Effector CD8-positive, alpha-beta T cell (primary cell): ENCODE results near the gene OTOA.
A peak's percentile ranks its signal among the peaks of the same experiment; 100 is the strongest.
"Not testable (repeated sequence)": the region's sequence is repeated elsewhere in the genome, so short reads cannot be mapped to it uniquely, and the experiment has no call there.

Experiments
- DNase-seq: peaks from one replicate; lab custom pipeline; 2025; lab: John Stamatoyannopoulos, UW

Gene OTOA

GRCh38 chr16:21641916-21642315, 21.9 kb upstream of the OTOA start:
- no peak for DNase-seq

DNA sequence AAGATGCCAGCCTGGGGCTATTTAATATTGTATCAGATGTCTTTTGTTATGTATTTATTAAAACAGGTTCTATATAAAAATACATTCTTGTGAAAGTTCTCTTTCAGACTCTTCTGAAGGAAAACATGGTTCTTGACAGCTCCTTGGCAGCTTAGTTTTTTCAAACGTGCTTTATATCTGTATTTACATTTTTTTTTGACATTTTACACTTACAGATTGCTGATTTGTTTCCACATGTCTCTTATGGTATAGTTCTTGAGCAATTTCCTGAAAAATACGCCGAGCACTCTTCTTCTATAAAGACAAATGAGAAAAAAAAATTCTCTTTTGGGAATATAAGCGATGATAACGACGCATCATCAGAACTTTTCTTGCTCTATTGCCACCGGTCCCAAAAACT, 20.9 kb upstream of the OTOA start:
- DNase-seq = no peak

GRCh38 chr16:21643785-21644184, 20.0 kb upstream of the OTOA start:
- no peak for DNase-seq

DNA sequence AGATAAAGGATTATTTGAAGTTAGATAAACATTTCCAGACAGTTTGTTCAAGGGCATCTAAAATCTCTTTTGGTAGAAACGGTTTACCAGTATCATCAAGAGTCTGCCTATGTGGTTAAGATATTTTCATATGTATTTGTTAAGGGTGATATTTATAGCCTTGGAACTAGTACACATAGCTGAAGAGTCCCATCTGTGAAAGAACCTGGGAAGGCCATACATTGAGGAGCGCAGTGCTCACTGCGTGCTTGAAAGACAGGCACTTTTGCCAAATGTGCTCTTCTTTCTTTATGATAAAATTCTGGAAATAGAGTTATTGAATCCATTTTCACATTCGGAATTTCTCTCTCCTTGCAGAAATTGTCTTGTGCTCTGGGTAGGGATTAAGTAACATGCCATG, 19.1 kb upstream of the OTOA start:
- no peak for DNase-seq

DNA sequence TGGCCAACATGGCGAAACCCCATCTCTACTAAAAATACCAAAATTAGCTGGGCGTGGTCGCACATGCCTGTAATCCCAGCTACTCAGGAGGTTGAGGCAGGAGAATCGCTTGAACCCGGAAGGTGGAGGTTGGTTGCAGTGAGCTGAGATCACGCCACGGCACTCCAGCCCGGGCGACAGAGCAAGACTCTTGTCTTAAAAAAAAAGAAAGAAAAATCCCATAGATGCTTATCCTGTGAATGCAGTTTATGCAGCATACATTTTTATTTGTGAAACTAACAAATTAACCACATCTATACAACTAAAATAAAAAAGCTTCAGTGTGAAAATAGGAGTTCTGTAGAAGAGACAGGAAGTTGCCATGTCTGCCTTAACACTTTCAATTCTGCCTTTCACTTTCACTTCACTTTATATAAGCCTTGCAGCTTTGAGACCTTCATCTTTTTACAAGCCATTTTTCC, 18.5 kb upstream of the OTOA start:
- no peak for DNase-seq

DNA sequence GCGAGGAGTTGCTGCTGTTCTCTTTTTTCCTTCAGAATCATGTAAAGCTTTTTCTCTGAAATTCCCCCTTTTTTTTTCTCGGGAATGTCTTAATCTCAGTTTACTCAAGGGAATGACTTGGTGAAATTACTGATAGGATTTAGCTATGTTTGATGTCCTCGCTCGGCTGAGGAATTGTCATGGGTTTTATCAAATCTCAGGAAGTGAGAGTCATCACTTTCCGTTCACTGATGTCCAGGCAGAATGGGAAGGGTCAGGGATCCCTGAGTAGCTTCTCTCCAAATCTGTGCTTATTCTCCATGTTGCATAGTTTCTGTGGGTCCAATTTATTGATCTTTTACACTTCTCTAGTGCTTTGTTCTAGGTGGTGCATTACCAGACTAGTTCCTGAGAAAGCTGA, 17.7 kb upstream of the OTOA start:
- DNase-seq = no peak

DNA sequence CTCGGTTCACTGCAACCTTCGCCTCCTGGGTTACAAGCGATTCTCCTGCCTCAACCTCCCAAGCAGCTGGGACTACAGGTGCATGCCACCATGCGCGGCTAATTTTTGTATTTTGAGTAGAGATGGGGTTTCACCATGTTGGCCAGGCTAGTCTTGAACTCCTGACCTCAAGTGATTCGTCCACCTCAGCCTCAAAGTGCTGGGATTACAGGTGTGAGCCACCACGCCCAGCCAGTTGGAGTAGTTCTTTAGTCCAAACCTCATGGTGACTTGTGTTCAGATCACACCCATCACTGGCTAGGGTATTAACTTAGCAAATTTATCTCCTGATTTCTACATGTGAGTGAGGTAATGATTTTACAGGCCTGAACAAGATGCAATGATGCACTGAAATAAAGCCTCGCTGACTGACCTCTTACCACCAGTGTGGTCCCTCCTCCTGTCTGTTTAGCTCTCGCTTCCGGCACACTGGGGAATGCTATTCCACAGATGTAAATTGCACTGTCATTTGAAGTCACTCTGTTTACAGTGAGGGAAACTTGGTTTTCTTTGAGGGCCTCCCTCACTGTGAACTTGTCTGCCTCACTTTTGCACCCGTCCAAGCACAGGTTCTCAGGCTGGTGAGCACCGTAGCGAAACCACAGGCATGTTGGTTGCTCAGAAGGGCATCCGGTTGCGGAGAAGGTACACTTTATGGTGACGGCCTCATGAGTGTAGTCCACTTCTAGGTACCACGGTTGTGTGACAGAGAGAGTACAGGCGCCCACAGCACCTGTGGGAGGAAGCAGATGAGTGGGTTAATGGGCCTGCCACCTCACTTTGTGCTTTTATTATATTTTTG, 16.8 kb upstream of the OTOA start:
- no peak for DNase-seq

- no peak for DNase-seq
These were observed 16.1 kb upstream of the OTOA start for GRCh38 chr16:21647562-21648164.

GRCh38 chr16:21649826-21650406, 13.9 kb upstream of the OTOA start:
- not testable (repeated sequence) for DNase-seq

DNA sequence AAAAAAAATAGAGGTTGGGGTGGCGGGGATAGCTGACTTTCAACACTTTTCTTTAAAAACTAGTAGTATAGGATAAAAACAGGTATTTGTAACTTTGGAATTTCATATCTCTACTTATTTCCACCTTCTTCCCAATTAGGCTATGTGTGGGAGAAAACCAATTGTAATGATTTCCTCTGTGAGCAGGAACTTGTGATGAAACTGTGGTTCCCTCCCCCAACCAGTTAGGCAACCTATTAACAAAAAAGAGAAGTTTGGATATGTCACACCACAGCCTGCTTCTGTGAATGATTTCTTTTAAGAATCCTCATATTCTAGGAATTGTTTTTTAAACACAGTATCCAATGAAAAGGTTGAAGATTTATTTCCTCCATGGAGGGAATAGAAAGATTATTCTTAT, 13.2 kb upstream of the OTOA start:
- DNase-seq = no peak

DNA sequence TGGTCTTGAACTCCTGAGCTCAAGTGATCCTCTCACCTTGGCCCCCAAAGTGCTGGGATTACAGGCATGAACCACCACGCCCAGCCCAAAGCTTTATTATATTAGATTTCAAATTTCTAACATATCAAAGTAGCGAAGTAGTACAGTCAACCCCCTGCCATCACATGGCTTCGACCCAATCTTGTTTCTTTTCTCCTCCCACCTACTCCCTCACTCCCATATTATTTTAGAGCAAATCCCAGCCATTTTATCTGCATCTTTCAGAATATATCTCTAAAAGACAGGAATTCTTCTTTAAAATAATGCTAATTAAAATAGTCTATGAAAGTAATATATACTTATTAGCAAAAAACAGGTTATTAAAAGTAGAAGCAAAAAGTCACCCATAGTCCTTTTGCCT, 12.3 kb upstream of the OTOA start:
- no peak for DNase-seq

DNA sequence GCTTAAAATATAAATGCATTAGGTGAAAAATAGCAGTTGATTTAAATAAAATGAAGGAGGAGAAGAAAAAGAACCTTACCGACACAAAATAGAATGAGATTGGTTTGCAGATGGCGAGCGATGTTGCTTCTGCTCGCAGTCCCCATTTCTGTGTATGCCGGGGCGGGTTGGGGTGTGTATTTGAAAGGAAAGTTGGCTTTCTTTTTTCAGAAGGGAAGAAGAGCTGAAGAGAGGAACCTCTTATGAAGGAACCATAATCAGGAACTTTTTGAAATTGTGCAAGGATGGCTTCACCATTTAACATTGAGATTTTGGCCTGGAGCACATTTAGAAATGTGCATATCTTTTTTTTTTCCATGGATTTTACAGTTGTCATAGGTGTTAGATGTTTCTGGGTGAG, 11.3 kb upstream of the OTOA start, which contains the start of gene IGSF6:
TSS of gene IGSF6 (minus strand) at position 156 of the 400 bp plus-strand sequence. CDS start at position 146, 10 bp downstream.
- no peak for DNase-seq

GRCh38 chr16:21653571-21653970, 10.2 kb upstream of the OTOA start:
- DNase-seq = no peak

- DNase-seq = no peak
These were observed 9.3 kb upstream of the OTOA start for GRCh38 chr16:21654466-21654865.

GRCh38 chr16:21654881-21655280, 8.9 kb upstream of the OTOA start:
- no peak for DNase-seq

GRCh38 chr16:21656795-21657768, 6.7 kb upstream of the OTOA start:
- peak; percentile 9 for DNase-seq

- DNase-seq = no peak
These were observed 4.6 kb upstream of the OTOA start for GRCh38 chr16:21659124-21659523.

DNA sequence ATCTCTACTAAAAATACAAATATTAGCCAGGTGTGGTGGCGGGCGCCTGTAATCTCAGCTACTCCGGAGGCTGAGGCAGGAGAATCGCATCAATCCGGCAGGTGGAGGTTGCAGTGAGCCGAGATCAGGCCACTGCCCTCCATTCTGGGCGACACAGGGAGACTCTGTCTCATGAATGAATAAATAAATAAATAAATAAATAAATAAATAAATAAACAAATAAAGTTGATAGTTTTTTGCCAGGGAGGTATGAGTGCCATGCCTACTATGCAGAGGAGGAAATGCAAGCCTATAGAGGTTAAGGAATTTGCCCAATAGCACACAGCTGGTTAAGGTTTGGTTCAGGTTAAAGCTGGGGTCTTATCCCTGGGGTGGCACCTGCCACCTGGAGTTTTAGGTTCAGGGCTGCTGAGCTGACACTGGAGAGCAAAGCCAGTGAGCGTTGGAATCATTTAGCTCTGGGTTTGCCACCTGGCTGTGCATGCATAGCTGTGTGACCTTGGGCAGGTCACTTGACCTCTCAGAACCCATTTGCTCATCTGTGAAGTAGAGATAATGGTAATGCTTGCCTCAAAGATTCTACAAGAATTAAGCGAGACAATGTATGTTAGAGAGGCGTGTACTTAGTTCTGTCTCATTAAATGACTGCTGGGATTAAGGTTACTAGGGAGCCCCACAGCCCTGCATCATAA, 1.2 kb downstream of the OTOA start:
- DNase-seq = no peak

DNA sequence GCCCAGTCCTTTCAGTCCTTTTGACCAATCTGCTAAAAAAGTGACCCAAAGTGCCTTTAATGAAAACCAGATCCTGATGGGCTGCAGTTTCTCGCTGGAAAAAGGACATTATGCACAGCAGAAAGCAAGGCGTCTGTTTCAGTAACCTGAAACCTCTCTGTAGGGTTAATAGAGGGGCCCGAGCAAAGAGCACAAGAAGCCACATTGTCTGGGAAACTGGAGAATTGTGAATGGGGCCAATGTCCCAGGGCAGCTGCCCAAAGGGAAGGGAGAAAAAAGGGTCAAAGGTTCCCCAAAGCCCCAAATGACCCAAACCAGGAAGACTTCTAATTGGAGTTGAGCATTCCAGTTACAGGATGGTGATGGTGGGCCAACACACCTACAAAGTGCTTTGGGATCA, 3.0 kb downstream of the OTOA start:
- no peak for DNase-seq

GRCh38 chr16:21667575-21667974, 3.8 kb downstream of the OTOA start:
- DNase-seq = no peak

GRCh38 chr16:21673469-21673868, 9.7 kb downstream of the OTOA start:
- DNase-seq = no peak
